Measurements from ENCODE around the gene SLC47A1.

DNA sequence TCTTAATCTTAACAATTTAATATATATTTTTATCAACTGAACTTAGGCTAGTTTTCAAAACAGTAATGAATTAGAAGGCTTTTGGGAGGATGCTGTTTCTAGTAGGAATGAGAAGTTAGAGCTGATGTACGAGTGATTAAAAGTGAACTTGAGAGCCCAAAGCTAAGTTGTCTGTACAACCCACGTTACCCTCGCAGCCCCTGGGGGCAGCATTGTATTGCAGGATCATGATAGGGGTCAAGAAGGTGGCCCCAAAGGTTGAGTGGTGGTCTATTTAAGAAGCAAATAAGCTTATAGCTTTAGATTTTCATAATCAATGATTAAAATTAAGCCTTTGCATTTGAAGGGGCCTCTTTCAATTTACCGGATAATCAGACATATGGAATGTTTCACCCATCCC lies 81.2 kb downstream of the SLC47A1 start:
- TF ChIP-seq, protein P1, sequence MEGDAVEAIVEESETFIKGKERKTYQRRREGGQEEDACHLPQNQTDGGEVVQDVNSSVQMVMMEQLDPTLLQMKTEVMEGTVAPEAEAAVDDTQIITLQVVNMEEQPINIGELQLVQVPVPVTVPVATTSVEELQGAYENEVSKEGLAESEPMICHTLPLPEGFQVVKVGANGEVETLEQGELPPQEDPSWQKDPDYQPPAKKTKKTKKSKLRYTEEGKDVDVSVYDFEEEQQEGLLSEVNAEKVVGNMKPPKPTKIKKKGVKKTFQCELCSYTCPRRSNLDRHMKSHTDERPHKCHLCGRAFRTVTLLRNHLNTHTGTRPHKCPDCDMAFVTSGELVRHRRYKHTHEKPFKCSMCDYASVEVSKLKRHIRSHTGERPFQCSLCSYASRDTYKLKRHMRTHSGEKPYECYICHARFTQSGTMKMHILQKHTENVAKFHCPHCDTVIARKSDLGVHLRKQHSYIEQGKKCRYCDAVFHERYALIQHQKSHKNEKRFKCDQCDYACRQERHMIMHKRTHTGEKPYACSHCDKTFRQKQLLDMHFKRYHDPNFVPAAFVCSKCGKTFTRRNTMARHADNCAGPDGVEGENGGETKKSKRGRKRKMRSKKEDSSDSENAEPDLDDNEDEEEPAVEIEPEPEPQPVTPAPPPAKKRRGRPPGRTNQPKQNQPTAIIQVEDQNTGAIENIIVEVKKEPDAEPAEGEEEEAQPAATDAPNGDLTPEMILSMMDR (IDR thresholded peaks at IDR 0.05): no peak
- TF ChIP-seq POLR2AphosphoS5 (IDR thresholded peaks at IDR 0.05): no peak
